ENCODE data around the gene PAQR5.

DNA sequence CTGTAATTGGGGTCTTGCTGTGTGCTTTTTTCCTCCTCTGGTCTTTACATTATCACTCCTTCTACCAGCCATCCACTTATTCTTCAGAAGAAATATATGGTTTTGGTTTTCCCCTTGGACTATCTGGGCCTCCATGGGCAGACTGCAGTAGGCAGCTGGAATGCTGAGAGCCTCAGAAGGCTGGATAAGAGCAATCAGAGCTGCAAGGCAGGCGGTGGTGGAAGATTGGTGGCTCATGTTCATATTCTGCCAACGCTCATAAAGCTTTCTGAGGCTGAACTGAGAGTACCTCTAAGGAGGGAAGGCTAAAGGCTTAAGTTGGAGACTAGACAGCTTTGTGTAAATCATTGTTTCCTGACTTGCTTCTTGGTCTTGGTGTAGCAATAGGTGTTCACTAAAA lies 148.2 kb downstream of the PAQR5 start:
- TF ChIP-seq, protein P1, sequence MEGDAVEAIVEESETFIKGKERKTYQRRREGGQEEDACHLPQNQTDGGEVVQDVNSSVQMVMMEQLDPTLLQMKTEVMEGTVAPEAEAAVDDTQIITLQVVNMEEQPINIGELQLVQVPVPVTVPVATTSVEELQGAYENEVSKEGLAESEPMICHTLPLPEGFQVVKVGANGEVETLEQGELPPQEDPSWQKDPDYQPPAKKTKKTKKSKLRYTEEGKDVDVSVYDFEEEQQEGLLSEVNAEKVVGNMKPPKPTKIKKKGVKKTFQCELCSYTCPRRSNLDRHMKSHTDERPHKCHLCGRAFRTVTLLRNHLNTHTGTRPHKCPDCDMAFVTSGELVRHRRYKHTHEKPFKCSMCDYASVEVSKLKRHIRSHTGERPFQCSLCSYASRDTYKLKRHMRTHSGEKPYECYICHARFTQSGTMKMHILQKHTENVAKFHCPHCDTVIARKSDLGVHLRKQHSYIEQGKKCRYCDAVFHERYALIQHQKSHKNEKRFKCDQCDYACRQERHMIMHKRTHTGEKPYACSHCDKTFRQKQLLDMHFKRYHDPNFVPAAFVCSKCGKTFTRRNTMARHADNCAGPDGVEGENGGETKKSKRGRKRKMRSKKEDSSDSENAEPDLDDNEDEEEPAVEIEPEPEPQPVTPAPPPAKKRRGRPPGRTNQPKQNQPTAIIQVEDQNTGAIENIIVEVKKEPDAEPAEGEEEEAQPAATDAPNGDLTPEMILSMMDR (IDR thresholded peaks at IDR 0.05) = no peak
- no peak for TF ChIP-seq POLR2A (IDR thresholded peaks at IDR 0.05)
